K562 (cell line): ENCODE data around the gene CALM3. TPM values are rescaled to one million over a fixed set of nuclear protein-coding genes. Genes with fewer than 3 reads are reported as not detected.

Experiments used
- FOXJ3 ChIP-seq: sonication (generic); formaldehyde crosslinking; IDR thresholded peaks from 2 replicates; pipeline ENCODE4 v1.4.0; 2020; ENCODE audit warnings: mild to moderate bottlenecking, missing genetic modification reagents
- FOXM1 ChIP-seq, 2 experiments: fragments of 450-650 bp in 1 of 2; sonication (generic) in 1 of 2; formaldehyde crosslinking in 1 of 2; IDR thresholded peaks; 2 replicates each; pipeline versions ENCODE4 v1.6.1 to v1.9.0; 2017 to 2022; ENCODE audit warnings: low read depth in 2 of 2, mild to moderate bottlenecking in 2 of 2, missing genetic modification reagents in 1 of 2, moderate library complexity in 1 of 2
- KLF6 ChIP-seq: fragments of 250-450 bp; sonication (Bioruptor Pico); IDR thresholded peaks from 2 replicates; pipeline ENCODE4 v1.4.0; 2020; ENCODE audit warnings: mild to moderate bottlenecking, moderate library complexity, borderline replicate concordance
- LEF1 ChIP-seq: fragments of 450-650 bp; IDR thresholded peaks from 2 replicates; pipeline ENCODE4 v1.6.1; 2016; ENCODE audit warnings: mild to moderate bottlenecking
- PCBP2 ChIP-seq: fragments of 200-400 bp; formaldehyde crosslinking; IDR thresholded peaks from 2 replicates; pipeline ENCODE4 v1.6.1; 2018; ENCODE audit warnings: low read length, low read depth, mild to moderate bottlenecking, moderate library complexity; ENCODE audit not compliant: poor library complexity, severe bottlenecking
- POLR3G ChIP-seq: IDR thresholded peaks from 2 replicates; pipeline ENCODE4 v1.6.1; 2011; ENCODE audit not compliant: insufficient read length, insufficient replicate concordance; ENCODE audit errors: extremely low read depth
- PREB ChIP-seq: sonication (generic); formaldehyde crosslinking; IDR thresholded peaks from 2 replicates; pipeline ENCODE4 v1.8.1; 2023; ENCODE audit warnings: mild to moderate bottlenecking, missing genetic modification reagents
- SMAD4 ChIP-seq: fragments of 250-450 bp; sonication (Bioruptor Pico); conservative IDR thresholded peaks from 2 replicates; pipeline ENCODE4 v1.8.0; 2021; ENCODE audit warnings: inconsistent platforms, mild to moderate bottlenecking, moderate library complexity
- SRF ChIP-seq, 2 experiments: fragments of 250-450, 450-650 bp in 1 of 2; sonication (Bioruptor Pico) in 1 of 2; sonication (generic) in 1 of 2; formaldehyde crosslinking; IDR thresholded peaks; 2 replicates each; pipeline versions ENCODE4 v1.5.0 to v1.5.1; 2020 to 2022; ENCODE audit warnings: mild to moderate bottlenecking in 1 of 2, missing genetic modification reagents in 1 of 2
- STAT6 ChIP-seq: sonication (generic); formaldehyde crosslinking; IDR thresholded peaks from 2 replicates; pipeline ENCODE4 v1.8.1; 2023; ENCODE audit warnings: mild to moderate bottlenecking, missing genetic modification reagents
- TCF15 ChIP-seq: fragments of 250-450 bp; sonication (Bioruptor Pico); IDR thresholded peaks from 2 replicates; pipeline ENCODE4 v1.8.0; 2022; ENCODE audit warnings: moderate library complexity, mild to moderate bottlenecking, inconsistent platforms
- TEAD4 ChIP-seq, 2 experiments: sonication (generic) in 1 of 2; formaldehyde crosslinking in 1 of 2; IDR thresholded peaks; 2 replicates each; pipeline versions ENCODE4 v1.6.1 to v1.8.0; 2012 to 2022; ENCODE audit warnings: borderline replicate concordance in 1 of 2, inconsistent platforms in 1 of 2, low read length in 1 of 2, mild to moderate bottlenecking in 1 of 2, missing genetic modification reagents in 1 of 2
- TFAM ChIP-seq: fragments of 250-450 bp; sonication (Bioruptor Pico); conservative IDR thresholded peaks from 2 replicates; pipeline ENCODE4 v1.5.0; 2021; ENCODE audit warnings: mild to moderate bottlenecking, moderate library complexity
- ZBTB5 ChIP-seq: fragments of 450-650 bp; IDR thresholded peaks from 2 replicates; pipeline ENCODE4 v1.6.1; 2017; ENCODE audit warnings: antibody characterized with exemption
- ZNF184 ChIP-seq: sonication (generic); formaldehyde crosslinking; IDR thresholded peaks from 2 replicates; pipeline ENCODE4 v1.5.0; 2020; ENCODE audit warnings: missing genetic modification reagents
- ZNF699 ChIP-seq: fragments of 250-450 bp; sonication (Bioruptor Pico); IDR thresholded peaks from 2 replicates; pipeline ENCODE4 v1.8.0; 2021; ENCODE audit warnings: mild to moderate bottlenecking, moderate library complexity; ENCODE audit not compliant: insufficient replicate concordance
- polyA plus RNA-seq, 8 experiments: library from polyadenylated mRNA; depleted of rRNA in 4 of 8; stranded (reverse) in 5 of 8; unstranded in 3 of 8; fragments of >200 nt; fragmentation: Nextera tagmentation in 2 of 8; fragmentation: Illumina TruSeq in 1 of 8; extraction: Ambion mirVana in 2 of 8; extraction: Trizol in 1 of 8; gene quantifications; 2 replicates each; pipeline versions ENCODE4 v1.2.1 to v1.2.3, GENCODE V29; 2011 to 2014; ENCODE audit warnings: inconsistent platforms in 1 of 8, missing spikeins in 1 of 8
- total RNA-seq, 7 experiments: library from RNA; depleted of rRNA in 6 of 7; stranded (reverse); fragments of >200 nt in 6 of 7; fragmentation: Illumina TruSeq in 2 of 7; extraction: Trizol in 2 of 7; gene quantifications; 2 replicates each; pipeline versions ENCODE4 v1.2.1 to v1.2.3, GENCODE V29; 2011 to 2021; ENCODE audit warnings: low replicate concordance in 1 of 7

Gene CALM3
- total and polyA plus RNA-seq, 9 of the 15 experiments (the other 6 are each of a cell fraction or from before 2014, with no cell fraction given): 34.6 to 350 (median 156) TPM

- TF ChIP-seq ZNF184 (no peak), FOXM1 (IDR thresholded peaks at IDR 0.05; ENCODE audit: low read depth) (no peak), FOXM1 (CRISPR knock-in tag; IDR thresholded peaks at IDR 0.05; ENCODE audit: low read depth) (no peak), STAT6 (CRISPR knock-in tag) (no peak), SMAD4 (no peak), SRF (CRISPR knock-in tag; IDR thresholded peaks at IDR 0.05) (no peak), LEF1 (no peak), POLR3G (no peak), ZNF699 (no peak), PCBP2 (no peak), ZBTB5 (no peak), TFAM (CRISPR knock-in tag) (no peak), FOXJ3 (CRISPR knock-in tag) (no peak), TCF15 (CRISPR knock-in tag) (no peak), KLF6 (CRISPR knock-in tag) (no peak), TEAD4 (IDR thresholded peaks at IDR 0.05; ENCODE audit: low read length) (0 out of 2 replicates have a peak, but pooled peaks have one; percentile 18), TEAD4 (CRISPR knock-in tag; IDR thresholded peaks at IDR 0.05; ENCODE audit: borderline replicate concordance) (no peak), PREB (CRISPR knock-in tag) (no peak)
Measured at GRCh38 chr19:46618670-46619231, 17.6 kb downstream of the CALM3 start (continued).
